HG03039 (cell line): ENCODE measurements around the gene PLAAT5.
"Not testable (repeated sequence)": the region's sequence is repeated elsewhere in the genome, so short reads cannot be mapped to it uniquely, and the experiment has no call there.

Source experiments
- ATAC-seq: cut with Tn5 transposase; IDR thresholded peaks from one replicate; pipeline ENCODE4 v1.9.1; 2021; ENCODE audit warnings: mild to moderate bottlenecking, moderate library complexity; ENCODE audit not compliant: unreplicated experiment

The PLAAT5 gene

GRCh38 chr11:63490551-63491239 lies at the start of gene PLAAT5:
PLAAT5 (minus strand) TSS chr11:63491167; CDS start chr11:63491034, 133 bp downstream.
- ATAC-seq = no peak

- no peak for ATAC-seq
Measured at GRCh38 chr11:63537293-63538101, 46.5 kb upstream of the PLAAT5 start.

GRCh38 chr11:63536669-63537292 lies 45.8 kb upstream of the PLAAT5 start, which contains the start of gene PLAAT4:
PLAAT4 (plus strand) TSS chr11:63536808; CDS start chr11:63536869, 61 bp downstream.
- ATAC-seq = no peak

- ATAC-seq = no peak
Measured at GRCh38 chr11:63535734-63536133, 44.8 kb upstream of the PLAAT5 start.

- no peak for ATAC-seq
Measured at GRCh38 chr11:63534895-63535461, 44.0 kb upstream of the PLAAT5 start.

GRCh38 chr11:63534076-63534475 lies 43.1 kb upstream of the PLAAT5 start:
- ATAC-seq = no peak

- no peak for ATAC-seq
Measured at GRCh38 chr11:63532799-63533475, 42.0 kb upstream of the PLAAT5 start.

GRCh38 chr11:63532117-63532516 lies 41.1 kb upstream of the PLAAT5 start:
- no peak for ATAC-seq

- ATAC-seq = not testable (repeated sequence)
Measured at GRCh38 chr11:63531074-63531792, 40.3 kb upstream of the PLAAT5 start.

- ATAC-seq = no peak
Measured at GRCh38 chr11:63530021-63530420, 39.1 kb upstream of the PLAAT5 start.

- not testable (repeated sequence) for ATAC-seq
Measured at GRCh38 chr11:63529373-63529772, 38.4 kb upstream of the PLAAT5 start.

- not testable (repeated sequence) for ATAC-seq
Measured at GRCh38 chr11:63528729-63529278, 37.8 kb upstream of the PLAAT5 start.

- not testable (repeated sequence) for ATAC-seq
Measured at GRCh38 chr11:63528156-63528555, 37.2 kb upstream of the PLAAT5 start.

- ATAC-seq = no peak
Measured at GRCh38 chr11:63527667-63528066, 36.7 kb upstream of the PLAAT5 start.

GRCh38 chr11:63523151-63523550 lies 32.2 kb upstream of the PLAAT5 start:
- ATAC-seq = no peak

- no peak for ATAC-seq
Measured at GRCh38 chr11:63521896-63522295, 30.9 kb upstream of the PLAAT5 start.

- no peak for ATAC-seq
Measured at GRCh38 chr11:63520606-63521170, 29.7 kb upstream of the PLAAT5 start.

GRCh38 chr11:63518548-63518947 lies 27.6 kb upstream of the PLAAT5 start:
- ATAC-seq = no peak

GRCh38 chr11:63517156-63517555 lies 26.2 kb upstream of the PLAAT5 start:
- no peak for ATAC-seq
